HT1080 (cell line): Measurements from ENCODE around the gene SLC23A1. TPM values are rescaled to one million over a fixed set of nuclear protein-coding genes. Genes with fewer than 3 reads are reported as not detected.
A peak's percentile ranks its signal among the peaks of the same experiment; 100 is the strongest.

ENCODE experiments used
- DNase-seq: peaks from one replicate; pipeline ENCODE4 v3.0.0-alpha.2; 2015; ENCODE audit warnings: low read depth
- total RNA-seq: library from RNA; depleted of rRNA; stranded (reverse); fragments of >200 nt; shearing (Covaris generic); gene quantifications from 2 replicates; pipeline ENCODE4 v1.2.3, GENCODE V29; 2014

SLC23A1 gene
- total RNA-seq, 1 experiment from 2014 or later = not detected

DNA sequence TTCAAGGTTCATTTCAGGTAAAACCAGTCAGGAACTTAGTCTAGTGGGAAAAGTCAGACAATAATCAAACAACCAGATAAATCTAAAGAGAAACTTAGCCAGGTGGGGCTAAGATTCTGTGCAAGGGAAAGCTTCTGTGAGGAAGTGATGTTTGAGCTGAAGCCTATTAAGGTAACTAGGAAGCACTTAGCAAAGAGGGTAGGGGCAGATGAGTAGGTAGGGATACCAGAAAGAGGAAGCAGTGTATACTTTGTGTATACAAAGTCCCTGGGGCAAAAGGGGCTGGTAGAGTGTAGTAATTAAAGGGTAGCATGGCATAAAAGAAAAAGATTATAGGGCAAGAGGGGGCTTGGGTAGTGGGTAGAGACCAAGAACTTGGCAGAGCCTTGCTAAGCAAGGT lies 24.4 kb upstream of the SLC23A1 start:
- no peak for DNase-seq

DNA sequence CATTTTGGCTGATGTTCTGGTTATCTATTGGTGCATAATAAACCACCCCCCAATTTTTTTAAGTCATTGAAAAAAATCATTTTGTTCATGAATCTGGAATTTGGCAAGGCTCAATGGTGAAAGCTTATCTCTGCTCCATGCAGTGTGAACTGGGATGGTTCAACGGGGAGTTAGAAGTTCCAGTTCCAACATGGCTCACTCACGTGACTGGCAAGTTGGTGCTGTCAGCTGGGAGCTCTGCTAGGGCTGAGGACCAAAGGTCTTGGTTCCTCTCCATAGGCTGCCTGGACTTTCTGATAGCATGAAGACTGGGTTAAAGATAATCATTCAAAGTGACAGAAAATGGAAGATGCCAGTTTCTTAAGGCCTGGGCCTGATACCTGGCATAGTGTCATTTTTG lies 23.9 kb upstream of the SLC23A1 start:
- no peak for DNase-seq

DNA sequence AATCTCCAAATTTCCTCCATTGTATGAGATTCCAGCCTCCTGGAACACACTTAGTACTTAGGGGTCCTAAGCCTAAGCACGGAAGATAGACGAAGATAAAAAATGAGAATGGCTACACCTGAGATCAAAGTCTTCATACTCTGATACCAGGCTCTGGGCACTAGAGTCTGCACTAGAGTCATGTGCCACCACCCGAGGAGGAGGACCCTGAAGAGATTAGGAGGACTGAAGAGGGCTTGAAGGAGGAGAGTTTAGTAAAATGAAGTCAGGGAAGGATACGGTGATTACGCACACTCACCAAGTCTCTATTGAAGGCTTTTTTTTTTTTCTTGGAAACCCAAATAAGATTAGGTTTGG lies 21.4 kb upstream of the SLC23A1 start:
- DNase-seq = no peak

DNA sequence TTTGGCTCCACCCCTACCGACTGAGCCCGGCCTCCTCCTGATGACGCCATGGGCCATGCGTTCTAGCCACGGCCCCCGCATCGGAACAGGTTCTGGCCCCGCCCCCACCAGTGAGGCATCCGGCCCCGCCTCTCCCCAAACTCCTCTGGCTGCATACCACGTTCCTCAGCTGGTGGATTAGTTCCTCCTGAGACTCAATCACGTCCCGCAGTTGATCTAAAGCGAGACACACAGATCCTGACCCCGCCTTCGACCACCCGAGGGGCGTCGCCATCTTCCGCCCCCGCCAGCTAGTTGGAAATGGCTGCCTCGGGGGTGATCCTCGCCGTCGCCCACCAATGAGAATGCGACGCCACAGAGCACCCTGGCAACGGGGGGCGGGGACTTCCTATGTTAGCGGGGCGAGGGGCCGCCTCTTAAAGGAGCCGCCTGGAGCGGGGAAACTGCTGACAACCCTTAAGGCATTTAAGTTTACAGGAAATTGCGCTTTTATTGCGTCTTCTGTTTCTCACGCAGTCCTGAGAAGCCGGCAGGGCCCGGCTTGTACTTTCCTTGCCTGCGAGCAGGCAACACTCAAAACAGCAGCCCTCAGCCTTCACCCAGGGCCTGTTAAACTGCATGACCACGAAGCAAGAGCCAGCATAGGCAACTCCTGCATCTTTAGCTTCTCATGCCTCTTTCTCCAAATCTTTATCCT lies 20.8 kb upstream of the SLC23A1 start, which contains the start of gene SPATA24:
Gene SPATA24 (minus strand): TSS at position 303 of the 697 bp plus-strand sequence. CDS start 29 bp downstream, at position 274.
- DNase-seq = peak; percentile 97

DNA sequence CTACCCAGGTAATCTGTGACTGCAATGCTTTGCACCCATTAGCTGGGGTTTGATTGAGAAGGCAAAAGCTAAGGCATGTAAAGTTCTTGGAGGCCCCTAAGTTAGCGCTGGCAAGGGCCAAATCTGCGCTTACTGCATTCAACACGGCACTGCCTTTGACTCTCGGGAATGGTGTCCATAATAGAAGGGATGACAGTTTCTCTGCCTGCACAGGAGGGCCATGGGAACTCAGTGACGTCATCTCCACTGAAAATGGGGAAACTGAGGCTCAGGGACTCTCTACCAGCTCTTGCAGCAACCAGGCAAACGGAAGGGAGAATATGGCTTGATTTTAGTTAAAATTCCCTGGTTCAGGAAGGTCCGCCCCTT lies 20.3 kb upstream of the SLC23A1 start:
- DNase-seq = no peak

DNA sequence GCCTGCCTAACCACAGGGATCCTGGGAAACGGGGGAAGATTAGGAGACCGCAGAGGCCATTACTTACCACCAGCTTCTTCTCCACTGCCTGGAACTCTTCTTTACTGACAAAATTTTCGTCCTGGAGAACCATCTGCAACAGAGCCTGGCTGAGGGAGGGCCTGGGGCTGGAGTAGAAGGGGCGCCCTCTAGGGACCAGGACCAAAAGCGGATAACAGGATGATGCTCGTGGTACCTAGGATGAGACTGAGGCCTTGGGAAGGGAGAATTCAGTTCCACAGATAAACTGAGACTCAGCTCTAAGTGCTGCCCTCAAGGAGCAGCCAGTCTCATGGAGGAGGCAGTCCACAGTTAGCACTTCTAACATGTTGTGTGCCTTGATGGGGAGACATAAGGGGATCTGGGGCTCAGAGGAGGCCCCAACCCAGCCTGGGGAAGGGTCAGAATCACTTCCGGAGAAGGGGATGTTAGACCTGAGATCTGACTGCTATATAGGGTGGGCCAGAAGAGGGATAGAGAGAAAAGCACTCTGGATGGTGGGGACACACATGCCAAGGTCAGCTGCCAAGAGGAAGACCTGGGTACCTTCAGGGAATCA lies 19.6 kb upstream of the SLC23A1 start:
- peak; percentile 41 for DNase-seq

DNA sequence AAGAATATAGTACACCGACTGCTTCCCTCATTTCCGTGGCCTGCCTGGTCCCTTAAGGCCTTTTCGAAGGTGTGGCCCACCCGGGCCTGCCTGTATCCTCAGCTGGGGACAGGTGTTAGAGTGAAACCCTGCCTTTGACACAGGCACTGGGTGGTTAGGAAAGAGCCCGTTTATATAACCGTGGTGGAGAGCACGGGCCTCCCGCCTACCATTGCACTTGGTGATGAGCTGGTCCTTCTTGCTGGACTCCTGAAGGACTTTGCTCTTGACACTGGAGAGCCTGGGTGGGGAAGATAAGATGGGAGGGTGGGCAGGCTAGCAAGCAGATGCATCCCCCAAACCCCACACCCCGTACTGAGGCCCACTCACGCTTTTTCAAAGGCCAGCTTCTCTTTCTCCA lies 18.4 kb upstream of the SLC23A1 start:
- no peak for DNase-seq

DNA sequence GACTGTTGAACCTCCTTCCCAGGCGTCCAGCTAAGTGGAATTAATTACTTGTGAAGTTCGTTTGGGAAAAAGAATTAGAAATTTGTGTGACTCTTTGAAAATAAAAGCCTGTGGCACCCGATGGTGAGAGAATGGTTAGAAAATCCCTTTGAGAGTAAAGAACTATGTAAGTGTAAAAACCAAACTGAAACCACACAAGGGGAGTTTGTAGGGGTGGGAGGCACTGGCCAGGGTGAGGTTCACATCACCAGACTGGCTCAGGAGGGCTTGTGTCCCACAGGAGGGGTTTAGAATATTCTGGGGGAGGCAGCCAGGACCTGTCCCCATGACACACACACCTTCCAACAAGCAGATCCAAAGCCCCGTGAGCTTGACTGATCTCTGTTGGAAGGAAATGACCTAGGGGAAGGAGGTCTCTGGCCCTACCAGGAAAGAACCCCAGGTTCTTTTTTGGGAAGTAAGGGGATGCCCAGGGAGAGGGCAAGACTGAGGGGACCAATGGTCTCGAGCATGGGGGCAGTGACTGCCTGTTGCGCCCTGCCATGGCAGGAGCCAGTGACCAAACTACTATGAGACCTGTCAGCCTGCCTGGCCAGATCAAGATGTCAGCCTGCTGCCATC lies 16.5 kb upstream of the SLC23A1 start:
- no peak for DNase-seq

DNA sequence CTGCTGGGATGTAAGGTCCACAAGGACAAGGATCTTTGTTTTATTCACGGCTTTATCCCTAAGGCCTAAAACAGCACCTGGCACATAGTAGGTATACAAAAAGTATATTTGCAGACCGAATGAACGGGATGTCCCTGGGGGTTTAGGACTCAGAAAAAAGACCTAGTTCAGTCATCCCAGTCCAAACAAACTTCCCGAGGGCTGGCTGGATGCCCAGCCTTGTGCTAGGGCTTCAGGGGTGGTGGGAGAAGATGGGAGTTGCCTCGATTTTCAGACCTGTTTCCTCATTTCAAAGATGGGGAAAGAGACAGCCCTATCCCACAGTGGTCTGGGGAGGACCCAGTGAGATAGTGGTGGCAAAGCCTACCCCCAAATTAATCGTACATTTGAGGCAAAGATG lies 14.8 kb upstream of the SLC23A1 start:
- DNase-seq = no peak

DNA sequence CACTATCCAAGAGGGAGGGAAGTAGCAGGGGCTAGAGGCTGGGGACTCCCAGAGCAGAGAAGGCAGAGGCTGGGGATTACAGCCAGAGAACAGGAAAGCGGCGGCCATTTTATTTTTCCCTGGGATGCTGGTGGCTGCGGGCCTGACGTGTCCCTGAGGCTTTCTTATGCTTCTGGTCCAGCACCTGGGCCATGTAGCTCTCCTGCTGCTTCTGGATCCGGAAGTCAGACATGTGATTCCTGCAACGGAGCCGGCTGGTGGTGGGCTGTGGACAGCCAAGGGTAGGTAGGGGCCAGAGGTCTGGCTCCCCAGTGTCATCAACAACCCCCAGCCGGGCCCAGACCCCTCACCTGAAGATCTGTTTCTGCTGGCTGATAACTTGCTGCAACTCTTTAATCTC lies 13.6 kb upstream of the SLC23A1 start:
- no peak for DNase-seq

DNA sequence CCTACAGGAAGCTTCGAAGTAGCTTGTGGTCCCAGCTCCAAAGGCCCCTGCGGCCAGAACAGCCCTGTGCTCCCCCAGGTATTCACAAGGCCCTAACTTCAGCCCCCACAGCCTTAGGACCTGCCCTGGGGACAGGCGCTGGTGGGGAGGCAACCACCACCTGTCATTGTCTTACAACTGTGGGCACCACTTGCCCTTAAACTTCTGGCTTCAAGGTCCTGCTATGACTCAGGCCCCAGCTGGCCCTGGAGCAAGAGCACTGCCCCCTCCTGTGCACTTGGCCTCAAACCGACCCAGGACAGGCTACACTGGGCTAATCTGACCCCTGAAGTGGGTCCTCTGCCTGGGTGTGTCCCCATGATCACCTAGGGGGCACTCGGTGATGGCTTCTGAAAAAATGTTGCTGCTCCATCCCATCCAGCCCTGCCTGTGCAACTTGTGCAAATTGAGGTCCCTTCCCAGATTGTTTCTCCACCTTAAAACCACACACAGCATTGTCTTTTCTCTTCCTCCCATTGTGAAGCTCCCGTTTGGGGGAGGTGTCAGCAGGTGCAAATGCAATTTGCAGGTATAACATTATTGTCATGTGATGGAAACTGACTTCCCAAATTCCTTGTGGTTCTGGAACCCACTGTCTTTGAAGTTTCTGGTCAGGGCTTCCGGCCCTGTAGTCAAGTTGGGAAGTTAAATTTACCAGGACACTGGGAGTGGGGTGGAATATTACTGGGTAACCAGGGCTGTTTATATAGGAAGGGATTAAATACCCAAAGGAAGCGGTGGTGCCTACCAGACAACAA lies 12.9 kb upstream of the SLC23A1 start:
- DNase-seq = no peak

DNA sequence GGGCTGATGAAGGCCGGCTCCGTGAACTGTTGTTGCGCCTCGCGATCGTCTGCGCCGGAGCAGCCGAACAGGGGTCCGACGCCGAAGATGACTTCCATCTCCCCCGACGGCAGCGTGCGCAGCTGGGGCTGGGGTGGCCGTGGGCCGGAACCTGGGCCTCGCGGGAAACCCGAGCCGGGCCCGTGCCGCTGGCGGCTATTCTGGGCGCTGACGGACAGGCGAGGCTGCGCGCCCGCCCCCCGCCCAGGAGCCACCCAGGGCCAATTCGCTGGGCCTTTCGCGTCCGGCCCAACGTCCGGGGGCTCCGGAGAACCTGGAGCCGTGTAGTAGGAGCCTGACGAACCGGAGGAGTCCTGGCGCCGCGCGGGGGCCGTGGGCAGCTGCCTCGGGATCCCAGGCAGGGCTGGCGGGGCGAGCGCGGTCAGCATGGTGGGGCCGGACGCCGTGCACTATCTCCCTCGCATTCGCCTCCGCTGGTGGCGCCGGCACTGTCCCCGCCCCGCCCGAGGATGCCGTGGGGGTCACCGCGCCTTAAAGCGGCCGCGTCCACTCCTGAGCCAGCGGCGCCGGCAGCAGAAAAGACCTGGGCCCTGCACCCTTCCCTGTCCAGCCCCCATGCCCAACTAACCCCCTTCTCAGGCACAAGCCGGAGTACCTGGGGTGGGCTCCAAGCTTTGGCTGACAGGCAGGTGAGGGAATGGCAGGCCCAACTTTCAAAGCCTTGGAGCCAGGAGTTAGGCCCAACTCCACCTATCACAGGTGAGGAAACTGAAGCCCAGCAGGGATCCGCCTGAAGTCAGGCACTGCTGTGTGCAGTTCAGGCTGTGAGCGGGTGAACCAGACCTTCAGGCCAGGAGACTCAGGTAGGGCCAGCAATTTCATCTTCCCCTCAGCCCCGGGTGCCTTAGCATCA lies 11.8 kb upstream of the SLC23A1 start, which contains the start of gene PROB1:
Gene PROB1 (minus strand): TSS at position 451 of the 913 bp plus-strand sequence. CDS start 23 bp downstream, at position 428.
- no peak for DNase-seq

DNA sequence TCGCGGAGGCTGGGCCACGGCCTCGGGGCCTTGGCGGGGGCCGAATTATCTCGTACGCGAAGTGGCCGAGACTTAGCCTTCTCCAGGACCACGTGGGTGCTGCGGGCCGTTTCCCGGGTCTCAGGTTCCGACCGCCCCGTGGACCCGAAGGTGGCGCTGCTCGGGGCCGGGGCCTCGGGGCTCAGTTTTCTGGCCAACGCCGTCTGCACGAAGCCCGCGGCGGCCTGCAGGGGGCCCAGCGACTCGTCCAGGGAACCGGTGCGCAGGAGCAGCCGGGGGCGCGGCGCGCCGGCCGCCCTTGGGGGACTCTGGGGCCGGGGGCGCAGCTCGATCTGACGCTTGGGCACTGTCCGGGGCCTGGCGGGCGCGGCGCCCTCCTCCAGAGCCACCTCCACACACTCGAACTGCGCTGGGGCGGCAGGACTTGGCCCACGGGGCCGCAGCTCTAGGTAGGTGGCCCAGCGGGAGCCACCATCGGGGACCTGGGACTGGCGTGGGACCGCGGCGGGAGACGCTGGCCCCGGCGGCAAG lies 11.1 kb upstream of the SLC23A1 start:
- DNase-seq = no peak

DNA sequence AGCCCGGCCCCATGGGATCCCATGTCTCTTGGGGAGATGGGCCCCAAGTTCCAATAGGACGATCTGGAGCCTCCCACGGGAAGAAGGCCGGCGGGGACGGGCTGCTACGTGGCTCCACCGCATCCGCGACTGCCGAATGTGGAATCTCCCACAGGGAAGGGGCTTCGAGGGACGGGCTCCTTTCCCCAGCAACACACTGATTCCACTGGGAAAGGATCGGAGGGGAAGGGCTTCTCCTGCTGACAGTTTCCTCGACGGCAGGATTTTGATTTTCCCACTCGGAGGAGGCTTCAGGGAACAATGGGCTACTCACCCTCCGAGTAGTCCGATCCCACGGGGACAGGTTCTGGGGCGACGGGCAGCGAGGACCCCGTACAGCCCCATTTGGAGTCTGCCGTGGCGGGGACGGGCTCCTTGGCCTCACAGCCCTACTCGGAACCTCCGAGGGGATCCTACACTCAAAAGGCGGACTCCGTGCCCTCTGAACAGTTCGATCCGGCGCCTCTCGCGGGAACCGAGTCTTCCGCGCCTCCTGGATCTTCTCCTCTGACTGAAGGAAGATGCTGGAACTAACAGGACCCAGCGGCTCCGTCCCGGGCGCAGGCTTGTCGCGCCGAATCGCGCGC lies 10.5 kb upstream of the SLC23A1 start:
- no peak for DNase-seq

DNA sequence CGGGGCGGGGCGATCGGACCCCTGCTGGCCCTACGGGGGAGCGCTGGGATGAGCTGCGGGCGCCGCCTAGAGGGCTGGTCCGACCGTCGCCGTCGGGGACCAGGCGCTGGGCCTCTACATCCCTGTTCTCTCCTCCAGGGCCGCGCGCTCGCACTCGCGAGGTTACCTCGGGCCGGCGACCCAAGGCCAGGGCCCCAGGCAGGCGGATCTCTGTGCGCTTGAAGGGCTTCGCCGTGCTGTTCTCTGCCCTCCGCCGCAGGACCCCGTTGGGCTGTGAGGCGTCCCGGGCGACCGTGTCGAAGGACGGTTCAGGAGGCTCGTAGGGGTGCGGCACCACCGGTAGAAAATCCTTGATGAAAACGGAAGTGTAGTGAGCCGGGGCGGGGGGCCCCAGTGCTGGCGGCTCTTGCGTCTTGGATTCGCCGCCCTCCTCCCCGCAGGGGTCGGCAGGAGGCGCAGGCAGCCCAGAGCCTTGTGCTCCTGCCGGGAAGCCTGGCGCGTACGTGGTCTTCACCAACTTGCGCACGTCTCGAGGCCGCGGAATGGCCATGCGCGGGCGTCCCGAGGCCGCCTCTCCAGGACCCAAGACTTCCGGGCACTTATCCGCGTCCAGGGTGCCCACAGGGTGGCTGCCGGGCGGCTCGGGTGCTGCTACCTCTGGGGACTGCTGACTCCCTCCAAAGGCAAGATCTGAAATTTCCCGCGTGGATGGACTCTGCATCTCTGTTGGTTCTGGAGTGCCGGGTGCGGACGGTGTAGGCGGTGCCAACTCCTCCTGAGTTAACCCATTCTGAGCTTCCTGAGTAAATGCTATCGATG lies 9.8 kb upstream of the SLC23A1 start:
- DNase-seq = no peak

DNA sequence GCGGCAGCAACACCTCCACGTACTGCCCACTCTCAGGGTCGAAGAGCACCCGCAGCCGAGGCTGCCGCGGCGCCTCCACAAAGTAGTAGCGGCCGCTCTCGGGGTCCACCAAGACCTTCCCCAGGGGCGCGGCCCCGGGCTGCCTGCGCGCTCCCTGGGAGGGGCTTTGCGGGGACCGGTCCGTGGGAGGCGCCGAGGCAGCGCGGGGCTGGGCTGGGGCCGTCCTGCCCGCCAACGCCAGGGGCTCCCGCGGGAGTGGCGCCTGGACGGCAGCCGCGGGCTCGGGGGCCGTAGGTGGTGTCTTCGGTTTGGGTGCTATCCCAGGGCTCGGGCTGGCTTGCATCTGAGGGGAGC lies 9.2 kb upstream of the SLC23A1 start:
- DNase-seq = no peak

DNA sequence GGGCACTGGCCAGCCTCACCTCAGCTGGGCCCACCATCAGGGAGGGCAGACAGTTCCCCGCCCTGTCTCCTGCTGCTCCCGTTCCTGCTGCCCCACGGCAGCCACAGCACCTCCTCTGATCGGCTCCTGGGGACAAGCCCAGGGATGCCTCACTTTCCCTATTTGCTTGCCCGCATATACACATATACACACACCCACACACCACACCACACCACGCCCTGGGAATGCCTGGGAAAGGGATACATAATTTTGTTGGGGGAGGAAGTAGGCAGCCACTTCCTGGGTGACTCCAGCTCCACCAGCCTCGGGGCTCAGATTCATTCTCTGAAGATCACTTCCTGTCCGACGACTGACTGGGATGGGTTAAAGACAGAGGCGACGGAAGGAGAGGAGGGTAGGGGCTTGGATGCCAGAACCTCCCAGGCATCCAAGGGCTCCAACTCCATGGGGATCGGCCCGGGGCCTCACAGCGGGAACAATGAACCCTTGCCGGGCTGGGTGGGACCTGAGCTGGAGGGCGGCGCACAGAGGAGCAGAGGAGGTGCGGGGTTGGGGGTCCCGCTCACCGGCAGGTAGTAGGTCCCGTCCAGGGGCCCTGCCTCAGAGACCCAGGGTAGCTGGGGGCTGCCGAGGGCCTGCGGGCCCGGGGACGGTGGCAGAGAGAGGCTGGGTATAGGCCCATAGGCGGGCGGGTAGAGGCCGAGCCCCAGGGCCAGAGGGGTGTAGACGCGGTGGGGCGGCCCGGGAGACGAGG lies 8.7 kb upstream of the SLC23A1 start:
- peak; percentile 42 for DNase-seq
